ENCODE measurements around the gene TPBG.

GRCh38 chr6:82380566-82381185, 17.1 kb downstream of the TPBG start:
- TF ChIP-seq CTCF (IDR thresholded peaks at IDR 0.05) = no peak
- no peak for TF ChIP-seq POLR2A (IDR thresholded peaks at IDR 0.05)
- TF ChIP-seq EP300 (IDR thresholded peaks at IDR 0.05) = no peak
